Effector memory CD4-positive, alpha-beta T cell (primary cell): Measurements from ENCODE around the gene CDK17.
A peak's percentile ranks its signal among the peaks of the same experiment; 100 is the strongest.

Experiments used
- DNase-seq, 3 donors: peaks; one replicate each; pipeline ENCODE4 v3.0.0-alpha.2; 2020
- H3K27ac ChIP-seq: 2 replicates; pipeline ENCODE4 v1.7.0; 2013; ENCODE audit warnings: mild to moderate bottlenecking, low read length, moderate library complexity; ENCODE audit not compliant: insufficient read depth, poor library complexity, severe bottlenecking
- H3K27me3 ChIP-seq: replicated peaks from 2 replicates; pipeline ENCODE4 v1.7.0; 2013; ENCODE audit warnings: mild to moderate bottlenecking, low read length; ENCODE audit not compliant: insufficient read depth, control insufficient read depth, poor library complexity, severe bottlenecking
- H3K36me3 ChIP-seq: 2 replicates; pipeline ENCODE4 v1.7.0; 2013; ENCODE audit warnings: mild to moderate bottlenecking, low read length, moderate library complexity; ENCODE audit not compliant: control insufficient read depth, insufficient read depth
- H3K4me1 ChIP-seq: 2 replicates; pipeline ENCODE4 v1.7.0; 2013; ENCODE audit warnings: low read length, mild to moderate bottlenecking; ENCODE audit not compliant: control insufficient read depth, insufficient read depth, poor library complexity, severe bottlenecking
- H3K4me3 ChIP-seq: 2 replicates; pipeline ENCODE4 v1.7.0; 2013; ENCODE audit warnings: low read length, low read depth, mild to moderate bottlenecking; ENCODE audit not compliant: insufficient read depth, poor library complexity, severe bottlenecking
- H3K9me3 ChIP-seq: 2 replicates; pipeline ENCODE4 v1.7.0; 2013; ENCODE audit warnings: mild to moderate bottlenecking, low read length, moderate library complexity; ENCODE audit not compliant: control insufficient read depth

The CDK17 gene

GRCh38 chr12:96248136-96248931 is 151.9 kb downstream of the CDK17 start:
- no peak for DNase-seq
- Histone ChIP-seq H3K9me3 (no peaks in the 10 kb centered on the region), H3K27me3 (no peaks in the 10 kb centered on the region), H3K4me3 (no peak overlapping the region), H3K36me3 (peaks cover 64% of the 10 kb centered on the region), H3K27ac (no peak overlapping the region), H3K4me1 (peaks cover 7% of the 10 kb centered on the region)

GRCh38 chr12:96247563-96247962 is 152.7 kb downstream of the CDK17 start:
- no peak for DNase-seq
- Histone ChIP-seq H3K36me3 (peaks cover 64% of the 10 kb centered on the region), H3K27me3 (no peaks in the 10 kb centered on the region), H3K4me3 (no peak overlapping the region), H3K27ac (no peak overlapping the region), H3K4me1 (peaks cover 13% of the 10 kb centered on the region), H3K9me3 (no peaks in the 10 kb centered on the region)

- Histone ChIP-seq H3K9me3 (no peaks in the 10 kb centered on the region), H3K4me1 (peaks cover 18% of the 10 kb centered on the region), H3K27me3 (no peaks in the 10 kb centered on the region), H3K36me3 (peaks cover 63% of the 10 kb centered on the region), H3K4me3 (no peak overlapping the region), H3K27ac (no peak overlapping the region)
- DNase-seq = no peak
Measured at GRCh38 chr12:96246926-96247505, 153.2 kb downstream of the CDK17 start.

GRCh38 chr12:96244826-96245225 is 155.4 kb downstream of the CDK17 start:
- no peak for DNase-seq
- no peak overlapping the region for H3K4me3 ChIP-seq
- H3K27ac ChIP-seq = no peak overlapping the region
- peaks cover 30% of the 10 kb centered on the region for H3K4me1 ChIP-seq
- H3K9me3 ChIP-seq = no peaks in the 10 kb centered on the region
- H3K36me3 ChIP-seq = peaks cover 42% of the 10 kb centered on the region
- H3K27me3 ChIP-seq = no peaks in the 10 kb centered on the region

- H3K27ac ChIP-seq = peak overlapping the region; percentile 96
- H3K4me1 ChIP-seq = peaks cover 39% of the 10 kb centered on the region
- peak; percentile 29 to 69 (median 36) for DNase-seq
- no peaks in the 10 kb centered on the region for H3K27me3 ChIP-seq
- no peak overlapping the region for H3K4me3 ChIP-seq
- no peaks in the 10 kb centered on the region for H3K9me3 ChIP-seq
- H3K36me3 ChIP-seq = peaks cover 22% of the 10 kb centered on the region
Measured at GRCh38 chr12:96242597-96242996, 157.6 kb downstream of the CDK17 start.

GRCh38 chr12:96241846-96242256 is 158.4 kb downstream of the CDK17 start:
- Histone ChIP-seq H3K4me1 (peaks cover 47% of the 10 kb centered on the region), H3K9me3 (no peaks in the 10 kb centered on the region), H3K36me3 (peaks cover 14% of the 10 kb centered on the region), H3K27me3 (no peaks in the 10 kb centered on the region), H3K27ac (peak overlapping the region; percentile 96), H3K4me3 (peak overlapping the region; percentile 24)
- DNase-seq = peak; percentile 82 to 84 (median 82)

GRCh38 chr12:96241431-96241830 is 158.8 kb downstream of the CDK17 start:
- Histone ChIP-seq H3K9me3 (no peaks in the 10 kb centered on the region), H3K27me3 (no peaks in the 10 kb centered on the region), H3K36me3 (peaks cover 11% of the 10 kb centered on the region), H3K27ac (peak overlapping the region; percentile 96), H3K4me3 (peak overlapping the region; percentile 24), H3K4me1 (peaks cover 51% of the 10 kb centered on the region)
- DNase-seq = no peak

- no peaks in the 10 kb centered on the region for H3K9me3 ChIP-seq
- peaks cover 57% of the 10 kb centered on the region for H3K4me1 ChIP-seq
- no peaks in the 10 kb centered on the region for H3K27me3 ChIP-seq
- DNase-seq = no peak
- peaks cover 6% of the 10 kb centered on the region for H3K36me3 ChIP-seq
- H3K27ac ChIP-seq = peak overlapping the region; percentile 96
- no peak overlapping the region for H3K4me3 ChIP-seq
Measured at GRCh38 chr12:96240656-96241055, 159.6 kb downstream of the CDK17 start.

- Histone ChIP-seq H3K27me3 (no peaks in the 10 kb centered on the region), H3K27ac (peak overlapping the region; percentile 96), H3K4me3 (no peak overlapping the region), H3K36me3 (peaks cover 6% of the 10 kb centered on the region), H3K9me3 (no peaks in the 10 kb centered on the region), H3K4me1 (peaks cover 62% of the 10 kb centered on the region)
- DNase-seq = no peak
Measured at GRCh38 chr12:96239711-96240635, 160.3 kb downstream of the CDK17 start.
